ENCODE data around the gene C17orf78. TPM values are rescaled to one million over a fixed set of nuclear protein-coding genes. Genes with fewer than 3 reads are reported as not detected.

The C17orf78 gene
- not detected in 2 replicates for polyA plus RNA-seq

GRCh38 chr17:37375706-37376105, at the start of gene C17orf78:
C17orf78 (plus strand) TSS chr17:37375985; CDS start chr17:37376093, 108 bp downstream.

GRCh38 chr17:37406635-37407461, 31.1 kb downstream of the C17orf78 start, which contains the start of the genes ACACA and TADA2A:
ACACA (minus strand) TSS chr17:37406836; CDS start chr17:37406299, 537 bp downstream.
TADA2A (plus strand) TSS chr17:37406886; CDS start chr17:37411366, 4,480 bp downstream.

Other genes starting within 250 kb of the C17orf78 start
- 21.9 and 22.1 TPM in 2 replicates for gene ACACA, start 30.9 kb downstream of the C17orf78 start, polyA plus RNA-seq
- gene TADA2A, start 30.9 kb downstream of the C17orf78 start, polyA plus RNA-seq: 11.6 and 26.3 TPM in 2 replicates
- 6.6 and 9.3 TPM in 2 replicates for gene DUSP14, start 113.9 kb downstream of the C17orf78 start, polyA plus RNA-seq
- 8.9 and 10.9 TPM in 2 replicates for gene SYNRG, start 233.4 kb downstream of the C17orf78 start, polyA plus RNA-seq

All from Purkinje cell (primary cell).